GM10847 (cell line): ENCODE measurements around the gene TRMT2B.

Source experiments
- POLR2A ChIP-seq: IDR thresholded peaks from 2 replicates; pipeline ENCODE4 v1.6.1; 2011; ENCODE audit not compliant: insufficient read length; ENCODE audit errors: extremely low read depth

The TRMT2B gene

DNA sequence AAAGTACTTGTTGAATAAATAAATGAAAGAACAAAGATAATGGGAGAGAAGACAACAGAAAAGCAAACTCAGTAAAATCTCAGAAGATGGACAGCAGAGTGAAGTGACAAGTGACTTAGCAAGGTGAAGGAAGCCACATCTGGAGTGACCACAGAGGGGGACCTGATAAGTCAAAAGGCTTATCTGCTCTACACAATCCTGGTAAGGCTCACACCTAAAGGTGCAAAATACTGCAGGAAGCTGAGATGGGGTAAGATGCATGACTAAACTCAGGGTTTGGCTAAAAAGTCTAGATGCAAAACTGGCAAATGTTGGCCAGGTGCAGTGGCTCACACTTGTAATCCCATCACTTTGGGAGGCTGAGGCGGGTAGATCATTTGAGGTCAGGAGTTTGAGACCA, 22.2 kb downstream of the TRMT2B start:
- no peak for TF ChIP-seq POLR2A

GRCh38 chrX:101028562-101028961, 23.3 kb downstream of the TRMT2B start:
- no peak for TF ChIP-seq POLR2A

GRCh38 chrX:101025126-101025525, 26.8 kb downstream of the TRMT2B start:
- no peak for TF ChIP-seq POLR2A

DNA sequence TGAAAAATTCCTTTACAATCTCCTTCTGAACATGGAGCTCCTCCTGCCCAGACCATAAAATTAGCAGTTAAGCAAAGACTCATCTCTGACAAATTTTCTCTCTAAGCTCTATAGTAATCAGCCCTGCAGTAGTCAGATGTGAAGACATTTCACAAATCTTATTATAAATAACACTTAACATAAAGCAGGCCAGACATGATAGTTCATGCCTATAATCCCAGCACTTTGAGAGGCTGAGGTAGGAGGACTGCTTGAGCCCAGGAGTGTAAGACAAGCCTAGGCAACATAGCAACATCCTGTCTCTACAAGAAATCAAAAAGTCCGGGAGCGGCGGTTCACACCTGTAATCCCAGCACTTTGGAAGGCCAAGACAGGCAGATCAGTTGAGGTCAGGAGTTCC, 29.9 kb downstream of the TRMT2B start:
- no peak for TF ChIP-seq POLR2A

- no peak for TF ChIP-seq POLR2A
These were observed 42.8 kb downstream of the TRMT2B start for GRCh38 chrX:101009090-101009489.

- TF ChIP-seq POLR2A = no peak
These were observed 52.5 kb downstream of the TRMT2B start for GRCh38 chrX:100999451-100999850.

GRCh38 chrX:100995469-100995868, 56.4 kb downstream of the TRMT2B start:
- TF ChIP-seq POLR2A = no peak

DNA sequence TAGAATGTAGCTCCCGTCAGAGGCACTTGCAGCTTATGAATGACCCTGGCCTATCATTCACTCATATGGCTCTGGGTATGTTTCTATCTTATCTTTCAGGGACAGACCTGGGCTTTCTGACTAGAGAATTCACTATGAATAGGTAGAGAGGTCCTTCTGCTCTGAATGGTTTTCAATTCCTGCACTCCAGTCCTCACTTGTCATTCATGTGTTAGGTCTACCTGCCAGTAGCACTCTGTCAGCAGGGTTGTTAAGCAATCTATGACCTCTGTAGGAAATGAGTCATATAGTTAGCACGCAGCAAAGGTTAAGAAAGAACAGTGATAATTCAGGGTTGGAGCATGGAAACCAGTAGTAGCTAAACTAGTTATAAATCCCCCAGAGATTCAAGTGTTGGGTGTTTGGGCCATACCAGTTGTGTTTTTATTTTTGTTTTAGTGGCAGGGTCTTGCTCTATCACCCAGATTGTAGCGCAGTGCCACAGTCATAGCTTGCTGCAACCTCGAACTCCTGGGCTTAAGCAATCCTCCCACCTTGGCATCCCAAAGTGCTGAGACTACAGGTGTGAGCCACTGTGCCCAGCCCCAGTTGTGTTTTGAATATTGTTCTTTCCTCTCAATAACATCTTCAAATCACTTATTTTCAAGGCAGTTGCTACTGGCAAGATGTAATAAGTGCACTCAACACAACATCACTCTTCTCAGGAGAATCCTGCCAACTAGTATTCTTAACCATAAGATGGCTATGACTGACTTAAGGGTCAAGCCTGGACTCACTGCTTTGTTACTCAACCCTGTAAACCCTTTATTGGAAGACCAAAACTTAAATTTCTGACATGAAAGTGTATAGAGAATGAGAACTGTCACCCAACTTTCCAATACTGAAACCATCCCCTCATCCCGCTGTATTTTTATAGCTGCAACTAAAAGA, 57.3 kb downstream of the TRMT2B start:
- TF ChIP-seq POLR2A = no peak

GRCh38 chrX:100990139-100990538, 61.8 kb downstream of the TRMT2B start:
- no peak for TF ChIP-seq POLR2A

DNA sequence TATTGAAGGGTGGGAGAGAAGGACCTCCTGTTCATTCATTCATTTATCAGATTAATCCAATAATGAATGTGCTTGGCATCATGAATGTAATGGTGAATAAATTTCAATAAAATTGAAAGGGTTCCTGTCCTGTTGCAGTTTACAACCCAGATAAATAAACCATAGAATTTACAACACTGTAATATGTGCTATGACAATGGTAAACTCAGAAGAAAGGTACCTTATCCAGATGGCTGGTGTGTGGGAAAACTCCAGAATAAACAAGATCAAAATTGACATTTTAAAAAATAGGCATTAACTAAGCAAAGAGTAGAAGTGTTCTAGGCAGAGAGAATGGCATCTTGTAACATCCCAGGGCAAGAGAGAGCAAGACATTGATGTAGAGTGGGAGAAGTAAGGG, 67.1 kb downstream of the TRMT2B start:
- no peak for TF ChIP-seq POLR2A

DNA sequence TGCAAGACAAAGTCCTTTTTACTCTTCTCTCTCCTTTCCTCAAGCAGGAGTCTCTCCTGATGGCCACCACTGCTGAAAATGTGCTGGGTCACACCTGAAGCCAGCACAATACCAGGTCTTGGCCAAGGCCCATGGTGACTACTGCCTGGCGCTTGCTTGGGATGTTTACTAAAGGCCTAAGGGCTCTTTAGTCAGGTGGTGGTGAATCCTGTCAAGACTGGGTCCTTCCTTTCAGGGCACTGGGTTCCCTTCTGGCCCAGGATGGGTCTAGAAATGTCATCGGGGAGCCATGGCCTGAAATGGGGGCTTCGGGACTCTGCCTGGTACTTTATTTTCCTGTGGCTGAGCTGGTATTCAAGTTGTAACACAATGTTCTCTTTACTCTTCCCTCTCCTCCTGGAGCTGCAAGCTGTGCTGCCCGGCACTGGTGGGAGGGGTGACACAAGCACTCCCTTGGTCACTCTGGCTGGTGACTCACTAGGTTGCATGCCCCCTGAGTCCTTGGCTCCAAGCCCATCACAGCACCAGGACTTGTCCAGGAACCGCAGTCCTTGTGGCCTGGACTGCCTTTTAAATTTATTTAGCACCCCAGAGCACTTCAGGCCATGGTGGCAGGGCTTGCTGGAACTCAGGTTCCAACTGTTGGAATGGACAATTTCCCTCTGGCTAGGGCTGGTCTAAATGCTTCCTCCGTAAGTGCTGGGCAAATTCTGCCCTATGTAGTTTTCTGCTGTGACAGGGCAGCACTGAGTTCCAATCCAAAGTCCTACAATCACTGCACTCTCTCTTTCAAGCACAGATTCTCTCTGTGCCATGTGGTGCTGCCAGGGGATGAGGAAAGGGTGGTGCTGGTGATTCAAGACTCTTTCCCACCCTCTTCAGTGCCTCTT, 71.1 kb downstream of the TRMT2B start:
- no peak for TF ChIP-seq POLR2A

DNA sequence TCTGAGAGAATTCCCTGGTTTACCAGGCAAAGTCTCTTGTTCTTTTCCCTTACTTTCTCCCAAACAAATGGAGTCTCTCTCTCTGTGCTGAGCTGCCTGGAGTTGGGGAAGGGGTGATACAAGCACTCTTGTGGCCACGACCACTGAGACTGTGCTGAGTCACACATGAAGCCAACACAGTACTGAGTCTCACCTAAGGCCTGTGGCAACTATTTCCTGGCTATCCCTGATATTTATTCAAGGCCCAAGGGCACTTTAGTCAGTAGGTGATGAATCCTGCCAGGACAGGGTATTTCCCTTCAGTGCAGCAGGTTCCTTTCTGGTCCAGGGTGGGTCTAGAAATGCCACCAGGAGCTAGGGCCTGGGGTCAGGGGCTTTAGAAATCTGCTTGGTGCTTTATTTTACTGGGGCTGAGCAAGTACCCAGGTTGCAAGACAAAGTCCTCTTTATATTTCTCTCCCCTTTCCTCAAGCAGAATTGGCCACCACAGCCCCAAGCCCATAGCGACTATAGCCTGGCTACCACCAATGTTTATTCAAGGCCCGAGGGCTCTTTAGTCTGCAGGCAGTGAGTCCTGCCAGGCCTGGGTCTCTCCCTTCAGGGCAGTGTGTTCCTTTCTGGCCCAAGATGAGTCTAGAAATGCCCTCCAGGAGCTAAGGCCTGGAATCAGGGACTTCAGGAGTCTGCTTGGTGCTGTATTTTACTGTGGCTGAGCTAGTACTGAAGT, 71.9 kb downstream of the TRMT2B start:
- no peak for TF ChIP-seq POLR2A

DNA sequence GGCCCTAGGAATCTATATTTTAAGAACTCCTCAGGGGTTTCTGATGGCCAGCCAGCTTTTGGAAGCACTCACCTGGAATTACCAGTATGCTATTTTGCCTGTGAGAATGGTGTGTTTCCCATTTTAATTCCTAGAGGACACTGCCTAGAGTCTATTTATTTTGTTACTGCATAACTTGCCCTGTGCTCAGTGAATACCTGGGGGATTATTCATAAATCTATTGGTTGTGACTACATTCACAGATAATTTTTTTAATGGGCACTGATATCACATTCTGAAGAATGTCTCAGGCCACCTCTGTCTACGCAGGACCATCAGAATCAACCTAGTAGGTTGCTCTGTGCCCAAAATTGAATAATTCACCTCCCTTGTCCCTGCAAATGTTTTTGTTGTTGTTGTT, 75.7 kb downstream of the TRMT2B start:
- TF ChIP-seq POLR2A = no peak

- TF ChIP-seq POLR2A = no peak
These were observed 76.7 kb downstream of the TRMT2B start for GRCh38 chrX:100975212-100975611.

DNA sequence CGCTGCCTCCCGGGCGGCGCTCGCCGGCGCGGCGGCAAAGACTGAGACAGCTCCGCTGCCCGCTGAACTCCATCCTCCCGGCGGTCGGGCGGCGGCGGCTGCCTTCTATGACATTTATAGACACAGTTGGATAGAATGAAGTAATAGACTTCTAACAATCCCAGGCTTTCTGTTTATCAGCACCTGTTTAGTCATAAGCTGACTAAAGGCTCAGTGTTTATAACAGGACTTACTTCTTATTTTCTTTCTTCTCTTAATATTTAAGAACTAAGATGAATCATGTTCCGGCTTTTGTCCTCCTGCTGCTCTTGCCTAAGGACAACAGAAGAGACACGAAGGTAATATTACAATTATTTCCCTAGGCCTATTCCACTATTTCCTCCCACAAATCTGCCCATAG, 78.5 kb downstream of the TRMT2B start:
- no peak for TF ChIP-seq POLR2A
